Measurements from ENCODE around the gene RABGAP1L.

Gene RABGAP1L

DNA sequence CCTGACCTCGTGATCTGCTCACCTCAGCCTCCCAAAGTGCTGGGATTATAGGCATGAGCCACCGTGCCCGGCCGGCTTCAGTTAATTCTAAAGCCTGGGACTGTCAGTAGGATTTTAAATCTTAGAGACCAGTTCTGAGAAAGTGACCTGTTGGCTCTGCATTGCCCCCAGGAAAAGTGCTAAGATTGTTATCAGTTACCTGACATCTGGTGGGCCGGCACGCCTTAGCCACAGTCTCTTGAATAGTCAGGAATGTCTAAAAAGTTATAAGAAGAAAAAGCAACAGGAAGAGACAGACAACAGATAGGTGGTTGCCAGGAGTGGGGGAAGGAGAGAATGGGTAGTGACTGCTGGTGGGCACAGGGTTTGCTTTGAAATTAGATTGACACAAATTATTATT is 35.1 kb downstream of the RABGAP1L start:
- in situ Hi-C loops (cut with MboI; ENCODE audit: low sequenced_read_pairs, unreplicated experiment): no loop called here
- TF ChIP-seq, protein P1, sequence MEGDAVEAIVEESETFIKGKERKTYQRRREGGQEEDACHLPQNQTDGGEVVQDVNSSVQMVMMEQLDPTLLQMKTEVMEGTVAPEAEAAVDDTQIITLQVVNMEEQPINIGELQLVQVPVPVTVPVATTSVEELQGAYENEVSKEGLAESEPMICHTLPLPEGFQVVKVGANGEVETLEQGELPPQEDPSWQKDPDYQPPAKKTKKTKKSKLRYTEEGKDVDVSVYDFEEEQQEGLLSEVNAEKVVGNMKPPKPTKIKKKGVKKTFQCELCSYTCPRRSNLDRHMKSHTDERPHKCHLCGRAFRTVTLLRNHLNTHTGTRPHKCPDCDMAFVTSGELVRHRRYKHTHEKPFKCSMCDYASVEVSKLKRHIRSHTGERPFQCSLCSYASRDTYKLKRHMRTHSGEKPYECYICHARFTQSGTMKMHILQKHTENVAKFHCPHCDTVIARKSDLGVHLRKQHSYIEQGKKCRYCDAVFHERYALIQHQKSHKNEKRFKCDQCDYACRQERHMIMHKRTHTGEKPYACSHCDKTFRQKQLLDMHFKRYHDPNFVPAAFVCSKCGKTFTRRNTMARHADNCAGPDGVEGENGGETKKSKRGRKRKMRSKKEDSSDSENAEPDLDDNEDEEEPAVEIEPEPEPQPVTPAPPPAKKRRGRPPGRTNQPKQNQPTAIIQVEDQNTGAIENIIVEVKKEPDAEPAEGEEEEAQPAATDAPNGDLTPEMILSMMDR (IDR thresholded peaks at IDR 0.05; ENCODE audit: borderline replicate concordance, control extremely low read depth, extremely low read depth, insufficient read depth, missing control alignments): no peak

DNA sequence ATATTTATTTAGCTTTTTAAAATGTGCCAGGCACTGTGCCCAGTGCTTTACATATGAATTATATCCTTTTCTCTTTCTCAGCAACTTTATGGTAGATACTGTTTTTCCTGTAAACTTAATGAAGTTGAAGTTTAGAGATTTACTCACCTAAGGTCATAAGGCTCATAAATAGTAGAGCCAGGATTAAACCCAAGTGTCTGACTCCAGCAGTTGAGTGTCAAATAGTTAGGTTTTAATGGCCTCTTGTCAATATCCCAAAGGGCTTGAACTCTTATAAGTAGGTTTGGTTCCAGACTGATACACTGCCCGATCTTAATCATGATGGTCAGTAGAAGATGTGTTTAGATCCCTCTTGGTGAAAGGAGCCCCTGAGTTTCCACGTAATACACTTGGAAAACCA is 37.8 kb downstream of the RABGAP1L start:
- in situ Hi-C loops (cut with MboI; ENCODE audit: low sequenced_read_pairs, unreplicated experiment): no loop called here
- DNase-seq (ENCODE audit: low spot score): no peak
- TF ChIP-seq, protein P1 (IDR thresholded peaks at IDR 0.05; ENCODE audit: borderline replicate concordance, control extremely low read depth, extremely low read depth, insufficient read depth, missing control alignments): no peak

More for the DNA sequence above, 35.1 kb downstream of the RABGAP1L start:
- no peak for DNase-seq (ENCODE audit: low spot score)

- in situ Hi-C loops (cut with MboI; ENCODE audit: low sequenced_read_pairs, unreplicated experiment): no loop called here
- DNase-seq (ENCODE audit: low spot score): no peak
- TF ChIP-seq, protein P1 (IDR thresholded peaks at IDR 0.05; ENCODE audit: borderline replicate concordance, control extremely low read depth, extremely low read depth, insufficient read depth, missing control alignments): no peak
These were observed 38.2 kb downstream of the RABGAP1L start for GRCh38 chr1:174197547-174197946.

DNA sequence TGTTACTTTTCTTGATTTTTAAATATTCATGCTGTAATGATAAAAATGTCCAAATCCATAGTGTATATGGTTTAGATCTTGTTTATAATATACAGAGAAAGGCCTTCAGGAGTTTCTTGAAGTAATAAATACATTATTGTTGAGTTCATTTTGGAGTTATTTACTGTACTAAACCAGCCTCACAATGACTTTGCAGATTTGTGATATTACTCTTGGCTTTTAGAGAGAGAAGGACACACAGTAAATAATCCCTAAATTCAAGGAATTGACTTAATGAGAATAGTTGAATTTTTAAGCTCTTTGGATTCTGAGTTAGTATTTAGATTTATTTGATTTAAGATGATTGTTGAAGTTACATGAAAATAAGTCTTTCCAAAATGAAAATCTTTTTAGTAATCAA is 38.9 kb downstream of the RABGAP1L start:
- DNase-seq (ENCODE audit: low spot score): no peak
- TF ChIP-seq, protein P1 (IDR thresholded peaks at IDR 0.05; ENCODE audit: borderline replicate concordance, control extremely low read depth, extremely low read depth, insufficient read depth, missing control alignments): no peak
- in situ Hi-C loops (cut with MboI; ENCODE audit: low sequenced_read_pairs, unreplicated experiment): no loop called here

DNA sequence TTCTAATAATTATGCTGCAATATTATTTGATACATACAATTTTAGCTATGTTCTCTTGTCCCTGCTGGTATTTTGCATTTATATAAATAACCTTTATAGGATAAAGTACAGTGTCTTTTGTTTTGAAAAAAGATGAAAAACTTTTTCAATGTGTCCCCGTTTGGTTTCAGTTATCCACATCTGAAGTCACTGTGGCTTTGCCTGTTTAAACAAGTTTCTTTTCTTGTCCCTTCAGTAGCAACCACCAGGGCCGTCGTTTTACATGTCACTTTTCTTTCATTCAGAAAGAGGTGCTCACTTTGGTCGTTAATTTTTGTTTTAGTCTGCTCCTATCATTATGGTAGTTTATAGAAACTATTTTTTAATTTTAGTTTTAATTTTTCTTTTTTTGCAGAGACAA is 41.4 kb downstream of the RABGAP1L start:
- DNase-seq (ENCODE audit: low spot score): no peak
- in situ Hi-C loops (cut with MboI; ENCODE audit: low sequenced_read_pairs, unreplicated experiment): loop anchor here (25.0 kb wide), 1 partner anchor 763 kb away; no protein-coding TSS in a partner anchor
- TF ChIP-seq, protein P1 (IDR thresholded peaks at IDR 0.05; ENCODE audit: borderline replicate concordance, control extremely low read depth, extremely low read depth, insufficient read depth, missing control alignments): no peak

GRCh38 chr1:174204697-174205308 is 45.5 kb downstream of the RABGAP1L start:
- TF ChIP-seq, protein P1 (IDR thresholded peaks at IDR 0.05; ENCODE audit: borderline replicate concordance, control extremely low read depth, extremely low read depth, insufficient read depth, missing control alignments): no peak
- no peak for DNase-seq (ENCODE audit: low spot score)
- in situ Hi-C loops (cut with MboI; ENCODE audit: low sequenced_read_pairs, unreplicated experiment): loop anchor here (25.0 kb wide), 1 partner anchor 768 kb away; no protein-coding TSS in a partner anchor

Data from GM13976 (cell line).